ENCODE measurements around the gene CCDC148.
"Not testable (repeated sequence)": the region's sequence is repeated elsewhere in the genome, so short reads cannot be mapped to it uniquely, and the experiment has no call there.

CCDC148 gene

GRCh38 chr2:158458617-158458920 lies 2.0 kb upstream of the CCDC148 start:
- H4K20me1 ChIP-seq: peaks cover 11 to 51% (median 35%) of the 10 kb centered on the region in 11 experiments; a peak in 20 of 22 replicates
- TF ChIP-seq Cebpa-rat (IDR thresholded peaks at IDR 0.05): no peak
- peaks cover 19 to 27% (median 22%) of the 10 kb centered on the region in 11 experiments for H3K27me3 ChIP-seq
- H3K4me1 ChIP-seq: peaks cover 13 to 25% (median 22%) of the 10 kb centered on the region in 10 experiments
- peak overlapping the region in 10 of 11 experiments; percentile 79 to 88 (median 86); a peak in 15 of 22 replicates for H3K9ac ChIP-seq
- H3K27ac ChIP-seq: no peak overlapping the region
- H3K36me3 ChIP-seq: no peaks in the 10 kb centered on the region
- no peaks in the 10 kb centered on the region for H3K9me3 ChIP-seq (replicated peaks in 1 of 11)
- peak overlapping the region; percentile 74 to 92 (median 85) for H3K4me3 ChIP-seq
- H3K4me2 ChIP-seq: peak overlapping the region; percentile 87 to 99 (median 95)

- H3K9ac ChIP-seq: peak overlapping the region; percentile 79 to 88 (median 86)
- H4K20me1 ChIP-seq: peaks cover 11 to 49% (median 31%) of the 10 kb centered on the region in 11 experiments; a peak in 20 of 22 replicates
- peak overlapping the region; percentile 74 to 92 (median 85) for H3K4me3 ChIP-seq
- H3K4me1 ChIP-seq: peaks cover 13 to 25% (median 22%) of the 10 kb centered on the region in 10 experiments
- TF ChIP-seq Cebpa-rat (IDR thresholded peaks at IDR 0.05): no peak
- H3K4me2 ChIP-seq: peak overlapping the region; percentile 87 to 99 (median 95)
- H3K27ac ChIP-seq: peak overlapping the region in 10 of 11 experiments; percentile 70 to 89 (median 80); a peak in 19 of 22 replicates
- H3K27me3 ChIP-seq: peaks cover 19 to 27% (median 22%) of the 10 kb centered on the region in 11 experiments
- no peaks in the 10 kb centered on the region for H3K9me3 ChIP-seq (replicated peaks in 1 of 11)
- H3K36me3 ChIP-seq: no peaks in the 10 kb centered on the region
These were observed 1.5 kb upstream of the CCDC148 start for GRCh38 chr2:158457826-158458616.

- H3K27ac ChIP-seq: peak overlapping the region; percentile 39 to 89 (median 80); a peak in 21 of 22 replicates
- H3K27me3 ChIP-seq: peaks cover 19 to 27% (median 22%) of the 10 kb centered on the region in 11 experiments
- H3K4me3 ChIP-seq: peak overlapping the region; percentile 74 to 92 (median 85)
- peaks cover 13 to 25% (median 22%) of the 10 kb centered on the region in 10 experiments for H3K4me1 ChIP-seq
- no peak for TF ChIP-seq Cebpa-rat (IDR thresholded peaks at IDR 0.05)
- no peaks in the 10 kb centered on the region for H3K36me3 ChIP-seq
- peak overlapping the region; percentile 87 to 99 (median 95) for H3K4me2 ChIP-seq
- H3K9me3 ChIP-seq (replicated peaks in 1 of 11): no peaks in the 10 kb centered on the region
- H4K20me1 ChIP-seq: peaks cover 11 to 42% (median 29%) of the 10 kb centered on the region in 11 experiments; a peak in 20 of 22 replicates
- peak overlapping the region; percentile 79 to 88 (median 86) for H3K9ac ChIP-seq
These were observed 706 bp upstream of the CCDC148 start for GRCh38 chr2:158457092-158457825.

DNA sequence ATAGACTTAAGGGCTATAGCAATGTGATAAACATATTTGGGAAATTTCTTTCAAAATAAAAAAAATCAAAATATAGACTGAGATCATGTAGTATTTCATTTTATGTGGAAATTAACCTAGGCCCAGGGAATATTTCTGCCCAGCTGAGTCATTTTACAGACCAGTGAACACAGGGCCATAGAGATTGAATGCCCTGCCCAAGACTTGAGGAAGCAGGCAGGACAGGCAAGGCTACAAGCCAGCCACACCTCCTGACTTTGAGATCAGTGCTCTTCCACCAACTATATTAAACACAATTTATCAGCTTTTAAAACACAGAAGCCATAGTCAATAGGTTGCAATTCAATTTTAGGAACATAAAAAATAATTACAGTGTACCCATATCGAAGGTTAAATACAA lies 12.9 kb downstream of the CCDC148 start:
- H3K4me1 ChIP-seq: no peaks in the 10 kb centered on the region
- H3K27me3 ChIP-seq: no peaks in the 10 kb centered on the region
- H3K4me2 ChIP-seq: no peak overlapping the region
- H3K27ac ChIP-seq: no peak overlapping the region
- no peak overlapping the region for H3K4me3 ChIP-seq
- no peaks in the 10 kb centered on the region for H3K36me3 ChIP-seq
- TF ChIP-seq Cebpa-rat (IDR thresholded peaks at IDR 0.05): no peak
- H3K9ac ChIP-seq: no peak overlapping the region
- peaks cover 0 to 12% (median 5%) of the 10 kb centered on the region in 11 experiments; a peak in 7 of 22 replicates for H3K9me3 ChIP-seq (replicated peaks in 1 of 11)
- H4K20me1 ChIP-seq: no peaks in the 10 kb centered on the region

DNA sequence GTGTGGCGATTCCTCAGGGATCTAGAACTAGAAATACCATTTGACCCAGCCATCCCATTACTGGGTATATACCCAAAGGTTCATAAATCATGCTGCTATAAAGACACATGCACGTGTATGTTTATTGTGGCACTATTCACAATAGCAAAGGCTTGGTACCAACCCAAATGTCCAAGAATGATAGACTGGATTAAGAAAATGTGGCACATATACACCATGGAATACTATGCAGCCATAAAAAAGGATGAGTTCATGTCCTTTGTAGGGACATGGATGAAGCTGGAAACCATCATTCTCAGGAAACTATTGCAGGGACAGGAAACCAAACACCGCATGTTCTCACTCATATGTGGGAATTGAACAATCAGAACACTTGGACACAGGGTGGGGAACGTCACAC lies 17.5 kb downstream of the CCDC148 start:
- H4K20me1 ChIP-seq, H3K27me3 ChIP-seq, H3K36me3 ChIP-seq, H3K4me2 ChIP-seq, H3K4me1 ChIP-seq, H3K27ac ChIP-seq, H3K9ac ChIP-seq, H3K4me3 ChIP-seq: not testable (repeated sequence)
- peaks cover 0 to 12% (median 5%) of the 10 kb centered on the region in 11 experiments; a peak in 13 of 22 replicates for H3K9me3 ChIP-seq (replicated peaks in 1 of 11)

GRCh38 chr2:158433716-158434115 lies 22.8 kb downstream of the CCDC148 start:
- H3K4me2 ChIP-seq, H3K27ac ChIP-seq, H3K9ac ChIP-seq, H3K36me3 ChIP-seq, H4K20me1 ChIP-seq, H3K4me1 ChIP-seq, H3K4me3 ChIP-seq, H3K27me3 ChIP-seq: not testable (repeated sequence)
- H3K9me3 ChIP-seq (replicated peaks in 1 of 11): peaks cover 19 to 29% (median 22%) of the 10 kb centered on the region in 11 experiments

DNA sequence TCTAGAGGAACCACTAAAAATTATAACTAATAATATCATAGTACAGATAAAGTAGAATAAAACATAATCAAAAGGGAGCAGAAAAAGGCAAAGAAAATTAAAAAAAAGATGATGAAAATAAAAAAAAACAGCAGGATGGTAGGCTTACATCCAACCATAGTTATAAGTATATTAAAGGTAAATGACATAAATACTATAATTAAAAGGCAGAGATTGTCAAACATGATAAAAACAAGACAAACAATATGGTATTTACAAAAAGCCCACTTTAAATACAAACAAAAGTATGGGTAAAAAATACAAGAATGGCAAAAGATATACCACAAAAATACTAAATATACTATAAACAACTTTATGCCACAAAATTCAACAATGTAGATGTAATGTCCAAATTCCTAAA lies 24.4 kb downstream of the CCDC148 start:
- Histone ChIP-seq H3K9ac (no peak overlapping the region), H3K4me3 (no peak overlapping the region), H3K4me1 (no peaks in the 10 kb centered on the region), H3K27ac (no peak overlapping the region), H3K27me3 (no peaks in the 10 kb centered on the region), H3K4me2 (no peak overlapping the region), H3K9me3 (replicated peaks in 1 of 11) (peaks cover 19 to 29% (median 22%) of the 10 kb centered on the region in 11 experiments), H3K36me3 (no peaks in the 10 kb centered on the region), H4K20me1 (no peaks in the 10 kb centered on the region)
- no peak for TF ChIP-seq Cebpa-rat (IDR thresholded peaks at IDR 0.05)

GRCh38 chr2:158414538-158414937 lies 42.0 kb downstream of the CCDC148 start:
- no peak for TF ChIP-seq Cebpa-rat (IDR thresholded peaks at IDR 0.05)
- peaks cover 26 to 43% (median 34%) of the 10 kb centered on the region in 11 experiments for H3K9me3 ChIP-seq (replicated peaks in 1 of 11)
- H4K20me1 ChIP-seq: no peaks in the 10 kb centered on the region
- H3K27me3 ChIP-seq: no peaks in the 10 kb centered on the region
- H3K4me1 ChIP-seq: no peaks in the 10 kb centered on the region
- no peak overlapping the region for H3K4me2 ChIP-seq
- no peak overlapping the region for H3K27ac ChIP-seq
- H3K4me3 ChIP-seq: no peak overlapping the region
- H3K36me3 ChIP-seq: no peaks in the 10 kb centered on the region
- H3K9ac ChIP-seq: no peak overlapping the region

DNA sequence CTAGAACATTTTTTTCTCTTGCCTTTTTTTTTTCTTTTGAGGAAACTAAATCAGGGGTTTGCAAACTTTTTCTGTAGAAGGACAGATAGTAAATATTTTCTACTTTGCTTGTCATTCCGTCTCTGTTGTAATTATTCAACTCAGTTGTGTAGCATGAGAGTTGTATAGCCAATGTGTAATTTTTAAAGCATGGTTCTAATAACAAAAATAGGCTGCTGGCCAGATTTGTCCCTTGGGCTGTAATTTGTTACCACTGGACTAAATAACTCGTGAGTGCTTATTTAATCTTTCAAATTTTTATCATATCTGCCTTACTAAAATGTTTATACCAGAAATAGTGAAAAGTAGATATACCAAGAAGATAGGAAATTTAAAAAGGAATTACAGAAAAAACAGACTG lies 43.0 kb downstream of the CCDC148 start:
- peaks cover 26 to 49% (median 35%) of the 10 kb centered on the region in 11 experiments for H3K9me3 ChIP-seq (replicated peaks in 1 of 11)
- no peaks in the 10 kb centered on the region for H3K27me3 ChIP-seq
- H4K20me1 ChIP-seq: no peaks in the 10 kb centered on the region

More for the DNA sequence above, 43.0 kb downstream of the CCDC148 start:
- Histone ChIP-seq H3K4me3 (no peak overlapping the region), H3K36me3 (no peaks in the 10 kb centered on the region), H3K4me1 (no peaks in the 10 kb centered on the region), H3K9ac (no peak overlapping the region), H3K4me2 (no peak overlapping the region), H3K27ac (no peak overlapping the region)
- no peak for TF ChIP-seq Cebpa-rat (IDR thresholded peaks at IDR 0.05)

Data from BLaER1 treated with 17β-estradiol and CSF1 and Interleukin-3, amounts not matched to agents 10 nM and 100 nM (cell line).